Measurements from ENCODE around the gene RTL5.
"Not testable (repeated sequence)": the region's sequence is repeated elsewhere in the genome, so short reads cannot be mapped to it uniquely, and the experiment has no call there.

Gene RTL5

DNA sequence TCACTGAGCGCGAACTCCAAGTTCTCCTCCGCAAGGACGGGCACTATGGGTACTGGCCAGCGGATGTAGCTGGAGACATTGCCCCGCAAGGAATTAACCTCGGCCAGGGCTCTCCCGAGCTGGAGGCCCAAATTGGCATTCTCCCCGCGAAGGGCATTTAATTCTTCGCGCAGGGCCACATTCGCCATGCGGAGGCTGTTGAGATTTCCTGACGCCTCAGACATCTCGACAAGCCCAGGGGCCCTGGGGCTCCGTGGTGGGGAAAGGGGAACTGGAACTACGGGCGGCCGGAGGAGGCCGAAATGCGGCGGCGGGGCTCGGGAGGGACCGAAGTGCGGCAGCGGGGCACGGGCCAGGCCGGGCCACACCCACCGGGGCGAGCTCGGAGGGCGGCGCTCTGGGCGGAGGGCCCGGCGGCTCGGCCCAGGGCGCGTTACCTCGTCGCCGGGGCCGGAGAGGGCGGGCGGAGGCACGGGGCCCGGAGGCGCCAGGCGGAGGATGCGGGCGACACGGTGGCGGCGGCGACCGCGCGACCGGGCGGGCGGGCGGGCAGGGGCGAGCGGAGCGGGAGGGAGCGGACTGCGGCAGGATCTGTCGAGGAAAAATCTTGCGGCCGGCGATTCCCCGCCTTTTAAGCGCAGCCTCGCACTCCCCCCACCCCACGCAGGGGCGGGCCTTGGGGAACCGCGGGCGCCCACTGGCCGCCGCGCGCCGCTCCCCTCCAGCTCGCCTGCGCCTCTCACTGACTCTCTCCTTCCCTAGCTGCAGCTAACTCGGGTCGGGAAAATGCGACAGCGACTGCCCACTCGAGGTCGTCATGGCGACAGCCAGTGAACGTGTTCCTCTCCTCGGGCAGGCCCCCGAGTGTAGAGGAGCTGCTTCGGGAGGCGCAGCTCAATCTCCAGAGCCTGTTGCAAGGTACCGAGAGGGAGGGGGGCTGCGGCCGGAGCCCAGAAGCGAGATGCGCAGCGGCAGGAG is at the start of gene RTL5:
TSS of gene RTL5 (minus strand) at position 599 of the 978 bp plus-strand sequence.
- Histone ChIP-seq H3K36me3 (ENCODE audit: insufficient read depth, low read length) (peaks cover 2% of the 10 kb centered on the region; the same call in 1 of the 2 replicates), H3K9ac (ENCODE audit: low read depth, low read length) (peak within 1 kb of the TSS; percentile 53; the same call in 1 of the 2 replicates), H3K4me1 (ENCODE audit: insufficient read depth, low read length) (peaks cover 8% of the 10 kb centered on the region), H3K9me3 (ENCODE audit: control insufficient read depth, insufficient read depth, low read length) (no peaks in the 10 kb centered on the region)

DNA sequence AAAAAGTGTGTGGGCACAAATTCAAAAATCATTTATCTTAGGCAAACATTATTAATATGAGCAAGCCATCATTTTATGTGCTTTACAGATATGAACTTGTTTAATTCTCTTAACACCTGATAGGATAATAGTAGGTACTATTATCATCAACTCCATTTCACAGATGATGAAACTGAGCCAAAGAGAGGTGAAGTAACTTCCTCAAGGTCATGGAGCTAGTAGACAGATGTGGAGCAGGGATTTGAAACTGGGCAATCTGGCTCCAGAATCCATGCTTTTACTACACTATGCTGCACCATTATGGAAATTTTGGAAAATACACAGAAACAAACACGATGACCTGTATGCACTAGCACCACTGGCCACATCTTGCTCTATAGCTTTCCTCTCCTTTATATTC is 48.8 kb upstream of the RTL5 start:
- Histone ChIP-seq H3K9ac (ENCODE audit: low read depth, low read length) (peak overlapping the region; percentile 86; the same call in 1 of the 2 replicates), H3K9me3 (ENCODE audit: control insufficient read depth, insufficient read depth, low read length) (no peaks in the 10 kb centered on the region), H3K4me1 (ENCODE audit: insufficient read depth, low read length) (no peaks in the 10 kb centered on the region), H3K36me3 (ENCODE audit: insufficient read depth, low read length) (no peaks in the 10 kb centered on the region)

DNA sequence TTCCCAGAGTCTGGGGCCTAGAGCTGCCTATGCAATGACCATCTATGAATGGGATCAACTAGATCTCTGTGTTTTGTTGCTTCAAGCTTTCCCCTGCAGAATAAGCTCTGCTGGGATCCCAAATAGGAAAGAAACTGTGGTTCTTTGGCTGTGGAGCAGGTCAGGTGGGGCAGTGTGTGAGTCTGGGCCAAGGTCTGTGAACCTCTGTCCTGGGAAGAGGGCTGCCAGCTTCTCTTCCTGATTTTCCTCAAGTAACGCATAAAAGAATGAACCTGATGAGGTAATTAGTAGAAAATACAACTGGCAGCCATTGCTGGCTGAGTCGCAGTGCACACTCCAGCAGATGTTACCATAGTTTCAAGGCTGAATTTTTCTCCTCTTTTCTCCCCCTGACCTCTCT is 45.3 kb upstream of the RTL5 start:
- no peaks in the 10 kb centered on the region for H3K4me1 ChIP-seq (ENCODE audit: insufficient read depth, low read length)
- no peaks in the 10 kb centered on the region for H3K9me3 ChIP-seq (ENCODE audit: control insufficient read depth, insufficient read depth, low read length)
- no peaks in the 10 kb centered on the region for H3K36me3 ChIP-seq (ENCODE audit: insufficient read depth, low read length)
- no peak overlapping the region for H3K9ac ChIP-seq (ENCODE audit: low read depth, low read length)

DNA sequence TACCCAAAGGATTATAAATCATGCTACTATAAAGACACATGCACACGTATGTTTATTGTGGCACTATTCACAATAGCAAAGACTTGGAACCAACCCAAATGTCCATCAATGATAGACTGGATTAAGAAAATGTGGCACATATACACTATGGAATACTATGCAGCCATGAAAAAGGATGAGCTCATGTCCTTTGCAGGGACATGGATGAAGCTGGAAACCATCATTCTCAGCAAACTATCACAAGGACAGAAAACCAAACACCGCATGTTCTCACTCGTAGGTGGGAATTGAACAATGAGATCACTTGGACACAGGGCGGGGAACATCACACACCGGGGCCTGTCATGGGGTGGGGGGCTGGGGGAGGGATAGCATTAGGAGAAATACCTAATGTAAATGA is 44.6 kb upstream of the RTL5 start:
- H3K4me1 ChIP-seq (ENCODE audit: insufficient read depth, low read length); H3K9ac ChIP-seq (ENCODE audit: low read depth, low read length): not testable (repeated sequence)

DNA sequence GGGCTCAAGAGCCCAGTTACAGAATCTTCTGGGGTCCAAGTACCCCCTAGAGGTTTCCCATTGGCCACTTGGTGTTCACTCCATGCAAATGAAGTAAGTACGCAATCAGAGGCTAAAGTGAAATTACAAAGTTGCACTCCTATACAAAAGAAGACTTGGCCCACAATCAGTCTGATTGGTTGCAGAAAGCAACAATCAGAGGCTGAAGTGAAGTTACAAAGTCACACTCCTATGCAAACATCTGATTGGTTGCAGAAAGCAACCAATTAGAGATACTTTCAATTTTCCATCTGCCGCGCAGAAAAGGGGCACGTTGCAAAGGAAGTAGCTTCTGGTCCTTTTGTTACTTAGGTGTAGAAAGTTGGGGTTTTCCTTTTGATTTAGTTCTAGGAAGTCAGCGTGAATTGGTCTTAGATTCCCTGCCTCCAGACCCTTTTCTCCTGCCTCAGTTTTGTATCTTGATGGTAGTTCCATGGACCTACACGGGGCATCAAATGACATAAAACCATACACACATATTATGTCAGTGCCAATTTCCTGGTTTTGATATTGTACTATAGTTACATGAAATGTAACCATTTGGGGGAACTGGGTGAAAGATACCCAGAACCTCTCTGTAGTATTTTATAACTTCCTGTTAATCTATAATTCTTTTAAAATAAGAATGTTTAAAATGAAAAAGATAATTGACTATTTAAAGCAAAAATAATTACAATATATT is 37.5 kb upstream of the RTL5 start:
- no peaks in the 10 kb centered on the region for H3K36me3 ChIP-seq (ENCODE audit: insufficient read depth, low read length)
- H3K9ac ChIP-seq (ENCODE audit: low read depth, low read length), result no peak overlapping the region
- H3K4me1 ChIP-seq (ENCODE audit: insufficient read depth, low read length), result no peaks in the 10 kb centered on the region
- no peaks in the 10 kb centered on the region for H3K9me3 ChIP-seq (ENCODE audit: control insufficient read depth, insufficient read depth, low read length)

More for the DNA sequence above, 44.6 kb upstream of the RTL5 start:
- not testable (repeated sequence) for H3K9me3 ChIP-seq (ENCODE audit: control insufficient read depth, insufficient read depth, low read length); H3K36me3 ChIP-seq (ENCODE audit: insufficient read depth, low read length)

DNA sequence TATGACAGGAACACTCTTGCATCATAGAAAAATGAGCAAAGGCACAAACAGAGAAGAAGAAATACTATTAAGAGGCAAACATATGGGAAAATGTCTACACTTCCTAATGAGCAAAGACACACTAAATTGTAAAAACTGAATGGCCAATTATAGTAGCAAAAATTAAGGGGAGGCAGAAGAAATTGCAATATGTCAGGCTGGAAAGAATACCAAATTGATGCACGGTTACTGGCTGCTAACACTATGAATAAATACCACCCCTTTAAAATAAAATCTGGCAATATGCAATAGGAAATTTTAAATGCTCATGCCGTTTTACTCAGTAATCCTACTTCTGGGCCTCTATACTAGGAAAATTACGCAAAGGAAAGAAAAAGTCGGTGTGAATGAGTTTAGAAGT is 33.8 kb upstream of the RTL5 start:
- Histone ChIP-seq H3K9ac (ENCODE audit: low read depth, low read length) (no peak overlapping the region), H3K36me3 (ENCODE audit: insufficient read depth, low read length) (no peaks in the 10 kb centered on the region), H3K4me1 (ENCODE audit: insufficient read depth, low read length) (no peaks in the 10 kb centered on the region), H3K9me3 (ENCODE audit: control insufficient read depth, insufficient read depth, low read length) (no peaks in the 10 kb centered on the region)

DNA sequence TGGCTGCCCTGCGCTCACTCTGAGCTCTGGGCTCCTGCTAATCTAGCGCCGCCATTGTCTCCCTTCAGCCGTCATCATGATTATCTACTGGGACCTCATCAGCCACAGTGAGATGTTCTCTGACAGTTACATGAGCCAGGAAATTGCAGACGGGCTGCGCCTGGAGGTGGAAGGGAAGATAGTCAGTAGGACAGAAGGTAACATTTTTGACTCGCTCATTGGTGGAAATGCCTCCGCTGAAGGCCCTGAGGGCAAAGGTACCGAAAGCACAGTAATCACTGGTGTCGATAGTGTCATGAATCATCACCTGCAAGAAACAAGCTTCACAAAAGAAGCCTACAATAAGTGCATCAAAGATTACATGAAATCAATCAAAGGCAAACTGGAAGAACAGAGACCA is 28.1 kb upstream of the RTL5 start:
- no peak overlapping the region for H3K9ac ChIP-seq (ENCODE audit: low read depth, low read length)
- H3K4me1 ChIP-seq (ENCODE audit: insufficient read depth, low read length), result no peaks in the 10 kb centered on the region
- peaks cover 7% of the 10 kb centered on the region for H3K9me3 ChIP-seq (ENCODE audit: control insufficient read depth, insufficient read depth, low read length)
- H3K36me3 ChIP-seq (ENCODE audit: insufficient read depth, low read length), result no peaks in the 10 kb centered on the region

DNA sequence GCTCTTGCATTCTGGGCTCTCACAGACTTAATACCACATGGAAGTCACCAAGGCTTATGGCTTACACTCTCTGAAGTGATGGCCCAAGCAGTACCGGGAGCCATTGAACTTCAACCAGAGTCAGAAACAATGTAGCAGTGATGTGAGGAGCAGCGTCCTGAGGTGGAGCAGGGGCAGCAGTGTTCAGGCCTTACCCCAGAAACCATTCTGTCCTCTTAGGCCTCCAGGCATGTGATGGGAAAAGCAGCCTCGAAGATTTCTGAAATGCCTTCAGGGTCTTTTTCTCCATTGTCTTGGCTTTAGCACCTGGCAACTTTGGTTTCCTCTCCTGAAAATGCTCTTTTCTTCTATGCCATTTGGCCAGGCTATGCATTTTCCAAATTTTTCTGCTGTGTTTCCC is 27.1 kb upstream of the RTL5 start:
- Histone ChIP-seq H3K9ac (ENCODE audit: low read depth, low read length) (no peak overlapping the region), H3K36me3 (ENCODE audit: insufficient read depth, low read length) (no peaks in the 10 kb centered on the region), H3K4me1 (ENCODE audit: insufficient read depth, low read length) (no peaks in the 10 kb centered on the region), H3K9me3 (ENCODE audit: control insufficient read depth, insufficient read depth, low read length) (peaks cover 9% of the 10 kb centered on the region)

DNA sequence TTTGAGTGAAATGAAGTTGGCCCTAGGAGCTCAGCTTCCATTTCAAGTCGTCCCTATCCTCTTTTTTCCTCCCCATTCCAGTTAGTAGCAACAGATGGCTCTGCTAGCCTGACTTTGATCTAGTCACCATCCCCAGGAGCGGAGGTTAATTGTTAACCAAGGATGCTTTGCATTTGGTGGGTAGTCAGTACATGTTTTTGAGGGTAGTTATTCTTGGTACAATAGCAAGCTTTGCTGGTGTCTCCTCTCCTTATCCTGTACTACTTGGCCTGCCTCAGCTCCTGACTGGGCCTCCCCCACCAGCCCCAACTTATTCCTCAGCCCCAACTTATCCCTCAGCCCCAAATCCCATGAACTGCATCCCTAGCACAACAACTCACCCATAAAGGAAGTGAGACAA is 14.8 kb upstream of the RTL5 start:
- no peaks in the 10 kb centered on the region for H3K9me3 ChIP-seq (ENCODE audit: control insufficient read depth, insufficient read depth, low read length)
- no peak overlapping the region for H3K9ac ChIP-seq (ENCODE audit: low read depth, low read length)
- H3K36me3 ChIP-seq (ENCODE audit: insufficient read depth, low read length), result peaks cover 4% of the 10 kb centered on the region; the same call in 1 of the 2 replicates
- H3K4me1 ChIP-seq (ENCODE audit: insufficient read depth, low read length), result no peaks in the 10 kb centered on the region

DNA sequence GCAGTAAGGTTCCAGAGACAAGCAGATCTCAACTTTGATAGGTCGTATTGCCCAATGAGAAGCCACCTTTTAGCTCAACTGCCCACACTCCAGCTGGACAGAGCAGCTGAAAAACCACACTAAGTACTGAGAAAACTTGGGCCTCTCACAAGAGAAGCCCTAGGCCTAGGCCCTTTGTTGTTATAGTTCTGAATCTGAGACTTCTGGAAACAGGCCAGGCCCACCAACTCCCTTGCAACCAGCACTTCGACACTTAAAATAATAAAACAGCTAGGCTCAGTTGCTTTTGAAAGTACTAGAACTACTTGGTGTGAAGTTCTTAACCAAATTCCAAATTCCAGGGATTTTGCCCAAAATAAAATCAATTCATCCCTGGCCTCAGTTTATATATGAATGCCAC is 13.5 kb upstream of the RTL5 start:
- H3K36me3 ChIP-seq (ENCODE audit: insufficient read depth, low read length), result peaks cover 4% of the 10 kb centered on the region; the same call in 1 of the 2 replicates

DNA sequence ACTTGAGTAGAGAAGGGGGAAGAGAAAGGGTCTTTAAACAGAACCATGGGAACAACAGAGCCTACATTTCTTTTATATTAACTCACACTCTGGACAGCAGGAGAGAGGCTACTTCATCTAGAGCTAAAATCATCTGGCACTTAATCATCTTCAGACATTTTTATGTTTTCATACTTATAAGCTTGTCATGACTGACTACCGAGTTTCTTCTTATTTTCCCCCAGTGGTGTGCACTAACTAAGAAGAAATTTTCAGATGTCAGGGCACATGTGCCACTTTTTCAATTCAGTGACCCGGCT is 11.8 kb upstream of the RTL5 start:
- H3K4me1 ChIP-seq (ENCODE audit: insufficient read depth, low read length), result no peaks in the 10 kb centered on the region
- no peaks in the 10 kb centered on the region for H3K9me3 ChIP-seq (ENCODE audit: control insufficient read depth, insufficient read depth, low read length)
- H3K36me3 ChIP-seq (ENCODE audit: insufficient read depth, low read length), result peaks cover 7% of the 10 kb centered on the region
- H3K9ac ChIP-seq (ENCODE audit: low read depth, low read length), result no peak overlapping the region

More for the DNA sequence above, 13.5 kb upstream of the RTL5 start:
- Histone ChIP-seq H3K9me3 (ENCODE audit: control insufficient read depth, insufficient read depth, low read length) (no peaks in the 10 kb centered on the region), H3K4me1 (ENCODE audit: insufficient read depth, low read length) (no peaks in the 10 kb centered on the region), H3K9ac (ENCODE audit: low read depth, low read length) (no peak overlapping the region)

DNA sequence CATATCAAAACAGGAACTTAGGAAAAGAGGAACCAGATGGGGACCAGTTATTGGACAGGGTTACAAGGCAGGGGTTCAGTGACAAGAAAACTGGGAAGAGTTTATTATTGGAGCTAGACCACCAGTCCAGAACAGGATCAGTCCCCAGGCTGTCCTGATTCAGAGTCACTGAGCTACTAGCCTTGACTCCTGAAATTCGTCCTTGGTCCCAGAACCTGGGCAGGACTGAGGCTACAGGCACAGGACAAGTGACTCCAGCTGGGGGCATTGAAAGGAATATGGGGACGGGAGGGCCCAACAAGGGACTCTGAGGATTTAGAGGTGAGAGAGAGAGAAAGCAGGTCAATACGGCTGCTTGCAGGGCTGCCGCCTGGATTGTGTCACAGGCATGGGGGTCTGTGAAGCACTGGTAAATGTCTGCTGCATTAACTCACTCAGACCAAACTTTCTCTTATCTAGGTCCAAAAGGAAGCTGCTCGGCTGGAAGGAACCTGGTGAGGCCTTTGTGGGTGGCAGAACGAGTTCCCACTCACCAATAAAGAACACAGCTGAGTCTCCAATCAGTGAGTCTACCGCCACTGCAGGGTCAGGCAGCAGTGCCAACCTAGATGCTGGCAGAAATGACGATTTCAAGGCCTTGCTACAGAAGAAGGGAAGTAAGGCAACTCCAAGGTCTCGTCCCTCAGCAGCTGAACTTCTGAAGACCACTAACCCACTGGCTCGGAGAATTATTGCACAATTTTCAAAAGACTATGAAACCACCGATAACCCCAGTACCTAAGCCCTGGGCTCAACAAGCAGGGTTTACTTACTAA is 11.3 kb upstream of the RTL5 start:
- Histone ChIP-seq H3K9ac (ENCODE audit: low read depth, low read length) (no peak overlapping the region), H3K36me3 (ENCODE audit: insufficient read depth, low read length) (peaks cover 10% of the 10 kb centered on the region), H3K9me3 (ENCODE audit: control insufficient read depth, insufficient read depth, low read length) (no peaks in the 10 kb centered on the region), H3K4me1 (ENCODE audit: insufficient read depth, low read length) (no peaks in the 10 kb centered on the region)

DNA sequence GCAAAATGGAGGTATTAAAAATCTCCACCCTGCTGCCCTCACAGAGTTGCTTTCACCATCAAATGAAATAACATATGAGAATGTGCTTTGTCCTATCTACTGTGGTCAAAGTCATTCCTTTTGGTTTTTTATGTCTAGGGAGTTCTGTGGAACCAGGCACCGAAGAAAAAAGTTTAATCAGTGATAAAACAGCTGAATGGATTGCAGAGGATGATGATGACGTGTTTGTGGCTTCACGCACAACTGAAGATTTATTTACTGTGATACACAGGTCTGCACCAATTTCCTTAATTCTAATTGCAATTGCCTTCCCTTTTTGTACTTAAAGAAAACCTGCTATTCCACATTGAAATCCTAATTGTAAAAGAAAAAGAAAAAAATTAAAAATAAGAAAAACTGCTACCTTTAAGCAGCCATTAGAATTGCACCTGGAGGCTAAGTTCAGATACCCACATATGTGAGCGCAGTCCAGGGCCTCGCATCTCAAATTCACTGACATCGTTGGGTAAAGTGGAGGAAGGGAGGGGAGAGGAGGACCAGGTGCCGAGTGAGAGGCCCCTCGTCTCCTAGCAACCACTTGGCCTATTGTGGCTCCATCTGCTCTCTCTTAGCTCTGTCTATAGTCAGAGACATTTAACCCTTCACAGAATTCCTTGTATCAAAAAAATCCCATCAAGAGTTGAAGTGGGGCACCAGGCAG is 10.5 kb upstream of the RTL5 start:
- peaks cover 10% of the 10 kb centered on the region for H3K36me3 ChIP-seq (ENCODE audit: insufficient read depth, low read length)
- no peaks in the 10 kb centered on the region for H3K4me1 ChIP-seq (ENCODE audit: insufficient read depth, low read length)
- H3K9me3 ChIP-seq (ENCODE audit: control insufficient read depth, insufficient read depth, low read length), result no peaks in the 10 kb centered on the region
- no peak overlapping the region for H3K9ac ChIP-seq (ENCODE audit: low read depth, low read length)

Data from ES-I3 (cell line).